Measurements from ENCODE around the gene ASCC1.

The ASCC1 gene, protein sequence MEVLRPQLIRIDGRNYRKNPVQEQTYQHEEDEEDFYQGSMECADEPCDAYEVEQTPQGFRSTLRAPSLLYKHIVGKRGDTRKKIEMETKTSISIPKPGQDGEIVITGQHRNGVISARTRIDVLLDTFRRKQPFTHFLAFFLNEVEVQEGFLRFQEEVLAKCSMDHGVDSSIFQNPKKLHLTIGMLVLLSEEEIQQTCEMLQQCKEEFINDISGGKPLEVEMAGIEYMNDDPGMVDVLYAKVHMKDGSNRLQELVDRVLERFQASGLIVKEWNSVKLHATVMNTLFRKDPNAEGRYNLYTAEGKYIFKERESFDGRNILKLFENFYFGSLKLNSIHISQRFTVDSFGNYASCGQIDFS

DNA sequence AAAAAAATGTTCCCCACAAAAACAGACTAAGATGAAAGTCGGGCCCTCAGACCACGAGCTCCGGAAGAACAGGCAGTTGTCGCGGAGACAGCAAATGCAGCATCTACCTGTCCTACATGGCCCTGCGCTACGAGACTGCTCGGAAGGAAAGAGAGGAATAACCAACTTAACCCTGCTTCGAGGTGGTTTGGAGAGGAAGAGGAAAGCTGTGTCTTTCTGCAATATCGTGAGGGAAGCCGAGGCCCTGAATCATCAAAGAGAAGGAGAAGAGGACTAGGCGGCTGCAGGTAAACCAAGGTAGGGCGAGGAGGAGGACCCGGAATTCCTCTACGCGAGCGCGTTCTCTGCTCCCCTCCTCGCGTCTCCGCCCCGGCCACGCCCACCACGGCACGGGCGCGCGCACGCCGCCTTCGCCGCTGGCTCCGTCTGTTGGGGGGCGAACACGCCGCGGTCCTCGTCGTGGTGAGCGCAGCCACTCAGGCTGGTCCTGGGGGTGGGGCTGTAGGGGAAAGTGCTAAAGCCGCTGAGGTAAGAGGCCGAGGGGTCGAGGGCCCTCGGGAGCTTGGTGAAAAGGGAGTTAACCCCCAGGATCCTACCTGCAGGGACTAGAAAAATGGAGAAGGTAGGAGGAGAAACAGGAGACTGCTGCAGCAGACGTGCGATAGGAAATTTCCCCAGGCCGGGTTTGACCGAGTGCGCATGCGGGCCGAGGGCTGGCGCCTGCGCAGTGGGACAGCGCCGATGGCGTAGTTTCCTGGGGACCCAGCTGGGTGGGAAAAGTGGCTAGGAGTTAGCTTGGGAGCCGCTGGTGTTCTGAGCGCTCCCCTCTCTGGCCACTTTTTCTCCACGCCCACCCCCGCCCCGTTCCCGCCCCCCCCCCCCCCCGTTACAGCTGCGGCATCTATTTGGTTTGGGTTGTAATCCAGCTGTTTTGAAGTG is at the start of gene ASCC1, which contains the start of gene ANAPC16:
TSS of gene ASCC1 (minus strand) at position 666 of the 939 bp plus-strand sequence. CDS start 2,978 bp downstream, outside the sequence.
TSS of gene ANAPC16 (plus strand) at position 402 of the 939 bp plus-strand sequence. CDS start 7,903 bp downstream, outside the sequence.
- Histone ChIP-seq H3K36me3 (ENCODE audit: control insufficient read depth, insufficient read depth, low read length) (no peaks in the 10 kb centered on the region), H3K4me1 (ENCODE audit: control insufficient read depth, insufficient read depth, low read length) (peaks cover 33% of the 10 kb centered on the region), H3K9ac (ENCODE audit: low read length) (peak within 1 kb of the TSS; percentile 75), H3K9me3 (ENCODE audit: control insufficient read depth, low read length) (no peaks in the 10 kb centered on the region), H3K4me3 (ENCODE audit: low read length) (peak within 1 kb of the TSS; percentile 47), H3K27me3 (ENCODE audit: control insufficient read depth, insufficient read depth, low read length) (no peaks in the 10 kb centered on the region)

DNA sequence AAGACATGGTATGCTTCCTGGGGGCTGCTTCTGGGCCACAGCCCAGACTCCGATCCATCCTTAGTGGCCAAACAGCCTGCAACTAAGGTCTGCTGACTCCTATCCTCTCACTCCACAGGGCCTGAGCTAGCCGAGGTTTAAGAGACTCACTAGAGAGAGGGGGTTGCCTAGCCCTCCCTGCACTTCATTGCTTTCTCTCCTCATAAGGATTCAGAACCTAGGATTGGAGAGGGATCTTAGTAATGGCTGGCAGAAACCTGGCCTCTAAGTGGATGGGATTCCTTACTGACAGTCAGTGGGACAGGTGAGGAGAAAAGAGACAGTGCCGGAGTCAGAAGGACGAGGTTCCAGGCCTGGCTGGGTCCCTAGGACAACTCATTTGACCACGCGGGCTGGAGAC is 49.4 kb upstream of the ASCC1 start:
- Histone ChIP-seq H3K27me3 (ENCODE audit: control insufficient read depth, insufficient read depth, low read length) (no peaks in the 10 kb centered on the region), H3K4me3 (ENCODE audit: low read length) (no peak overlapping the region), H3K36me3 (ENCODE audit: control insufficient read depth, insufficient read depth, low read length) (no peaks in the 10 kb centered on the region), H3K9me3 (ENCODE audit: control insufficient read depth, low read length) (no peaks in the 10 kb centered on the region), H3K9ac (ENCODE audit: low read length) (no peak overlapping the region), H3K4me1 (ENCODE audit: control insufficient read depth, insufficient read depth, low read length) (peaks cover 25% of the 10 kb centered on the region)

DNA sequence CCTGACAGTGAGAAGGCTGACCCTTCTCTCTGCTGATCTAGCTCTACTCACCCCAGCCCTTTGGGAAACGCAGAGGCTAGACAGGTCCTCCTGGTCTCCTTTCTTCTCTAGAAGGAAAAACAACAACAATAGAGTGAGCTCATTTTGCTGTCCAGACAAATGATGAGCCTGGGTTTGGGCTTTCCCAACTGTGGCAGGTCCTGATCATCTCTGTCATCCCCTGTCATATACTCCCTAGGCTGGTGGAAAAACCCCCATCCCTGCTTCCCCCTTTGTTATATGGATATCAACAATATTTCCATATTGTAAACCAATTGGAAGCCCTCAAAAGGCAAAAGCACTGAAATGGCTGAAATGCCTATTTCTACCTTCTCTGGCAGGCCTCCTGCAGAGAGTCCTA is 48.5 kb upstream of the ASCC1 start:
- no peak overlapping the region for H3K9ac ChIP-seq (ENCODE audit: low read length)
- peaks cover 34% of the 10 kb centered on the region for H3K4me1 ChIP-seq (ENCODE audit: control insufficient read depth, insufficient read depth, low read length)
- H3K4me3 ChIP-seq (ENCODE audit: low read length) = no peak overlapping the region
- no peaks in the 10 kb centered on the region for H3K27me3 ChIP-seq (ENCODE audit: control insufficient read depth, insufficient read depth, low read length)
- no peaks in the 10 kb centered on the region for H3K9me3 ChIP-seq (ENCODE audit: control insufficient read depth, low read length)
- H3K36me3 ChIP-seq (ENCODE audit: control insufficient read depth, insufficient read depth, low read length) = no peaks in the 10 kb centered on the region

DNA sequence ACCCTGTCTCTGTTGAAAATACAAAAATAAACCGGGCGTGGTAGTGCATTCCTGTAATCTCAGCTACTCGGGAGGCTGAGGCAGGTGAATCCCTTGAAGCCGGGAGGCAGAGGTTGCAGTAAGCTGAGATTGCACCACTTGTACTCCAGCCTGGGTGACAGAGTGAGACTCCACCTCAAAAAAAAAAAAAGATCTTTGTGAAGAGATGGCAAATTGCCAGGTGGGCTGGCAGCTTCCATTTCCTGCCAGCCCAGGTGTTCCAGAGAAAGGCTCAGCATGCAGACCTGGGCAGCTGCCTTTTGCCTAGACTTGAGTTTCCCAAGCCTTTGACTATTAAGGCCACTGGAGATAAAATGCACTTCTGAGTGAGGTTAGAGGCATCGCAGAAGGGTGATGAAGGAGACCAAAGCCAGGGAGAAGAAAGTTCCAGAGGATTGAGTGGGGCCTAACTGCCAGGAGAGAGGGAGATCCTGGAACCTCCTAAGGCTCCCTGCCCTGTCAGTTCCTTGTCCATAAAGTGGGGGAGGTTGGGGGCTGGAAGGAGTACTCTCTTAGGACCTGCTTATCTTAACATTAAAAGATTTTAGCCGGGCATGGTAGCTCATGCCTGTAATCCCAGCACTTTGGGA is 47.7 kb upstream of the ASCC1 start:
- no peaks in the 10 kb centered on the region for H3K27me3 ChIP-seq (ENCODE audit: control insufficient read depth, insufficient read depth, low read length)
- peaks cover 36% of the 10 kb centered on the region for H3K4me1 ChIP-seq (ENCODE audit: control insufficient read depth, insufficient read depth, low read length)
- no peaks in the 10 kb centered on the region for H3K9me3 ChIP-seq (ENCODE audit: control insufficient read depth, low read length)
- peak overlapping the region; percentile 23 for H3K9ac ChIP-seq (ENCODE audit: low read length)
- H3K36me3 ChIP-seq (ENCODE audit: control insufficient read depth, insufficient read depth, low read length) = no peaks in the 10 kb centered on the region
- H3K4me3 ChIP-seq (ENCODE audit: low read length) = no peak overlapping the region

DNA sequence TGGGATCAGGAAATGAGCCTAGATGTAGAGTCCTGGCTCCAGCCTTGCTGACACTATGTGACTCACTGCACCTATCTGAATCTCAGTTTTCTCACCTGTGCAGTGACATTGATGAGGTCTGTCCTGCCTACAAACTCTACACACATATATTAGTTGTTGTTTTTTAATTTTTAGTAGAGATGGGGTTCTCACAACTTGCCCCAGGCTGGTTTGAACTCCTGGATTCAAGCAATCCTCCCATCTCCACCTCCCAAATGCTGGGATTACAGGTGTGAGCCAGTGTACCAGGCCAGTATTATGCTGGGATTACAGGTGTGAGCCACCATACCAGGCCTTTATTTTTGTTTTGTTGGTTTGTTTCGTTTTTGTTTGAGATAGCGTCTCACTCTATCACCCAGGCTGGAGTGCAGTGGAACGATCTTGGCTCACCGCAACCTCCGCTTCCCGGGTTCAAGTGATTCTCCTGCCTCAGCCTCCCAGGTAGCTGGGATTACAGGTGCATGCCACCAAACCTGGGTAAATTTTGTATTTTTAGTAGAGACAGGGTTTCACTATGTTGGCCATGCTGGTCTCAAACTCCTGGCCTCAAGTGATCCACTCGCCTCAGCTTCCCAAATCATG is 45.8 kb upstream of the ASCC1 start:
- Histone ChIP-seq H3K4me3 (ENCODE audit: low read length) (peak overlapping the region; percentile 73), H3K4me1 (ENCODE audit: control insufficient read depth, insufficient read depth, low read length) (peaks cover 42% of the 10 kb centered on the region), H3K9ac (ENCODE audit: low read length) (peak overlapping the region; percentile 93), H3K27me3 (ENCODE audit: control insufficient read depth, insufficient read depth, low read length) (no peaks in the 10 kb centered on the region), H3K9me3 (ENCODE audit: control insufficient read depth, low read length) (no peaks in the 10 kb centered on the region), H3K36me3 (ENCODE audit: control insufficient read depth, insufficient read depth, low read length) (no peaks in the 10 kb centered on the region)

DNA sequence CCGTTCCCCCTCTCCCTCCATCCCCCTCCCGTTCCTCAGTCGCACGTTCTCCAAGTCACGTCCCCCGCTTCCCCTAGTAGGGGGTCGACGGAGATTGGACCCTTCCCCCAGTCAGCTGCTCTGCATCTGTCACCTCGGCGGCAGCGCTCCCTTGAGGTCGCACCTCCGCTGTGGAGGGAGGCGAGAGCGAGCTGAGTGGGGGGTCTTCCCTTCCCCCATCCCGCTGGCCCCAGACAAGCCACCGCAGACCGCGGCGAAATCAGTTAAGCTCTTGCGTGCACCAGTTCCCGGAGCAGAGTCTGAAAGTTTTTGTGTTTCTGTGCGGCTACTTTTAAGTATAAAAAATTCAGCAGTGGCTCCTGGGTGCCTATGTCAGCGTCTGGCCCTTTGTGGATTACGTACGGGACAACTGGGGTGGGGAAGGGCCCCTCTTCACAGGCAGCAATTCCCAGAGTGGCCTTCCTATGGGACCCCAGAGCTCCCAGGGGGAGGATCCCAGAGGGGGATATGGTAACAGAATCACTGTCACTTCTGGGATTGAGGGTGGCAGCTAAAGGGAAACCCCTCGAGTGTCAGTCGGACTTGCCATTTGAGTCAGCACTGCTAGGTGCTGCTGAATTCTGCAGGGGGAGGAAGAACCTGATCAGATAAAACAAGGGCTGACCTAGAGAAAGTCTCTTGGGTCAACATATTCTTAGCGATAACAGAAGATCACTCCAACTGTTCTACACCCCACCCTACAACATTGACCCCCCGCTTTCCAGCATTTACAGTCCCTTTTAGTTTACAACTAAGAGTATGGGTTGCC is 45.1 kb upstream of the ASCC1 start:
- H3K4me1 ChIP-seq (ENCODE audit: control insufficient read depth, insufficient read depth, low read length) = peaks cover 42% of the 10 kb centered on the region
- no peaks in the 10 kb centered on the region for H3K27me3 ChIP-seq (ENCODE audit: control insufficient read depth, insufficient read depth, low read length)
- H3K9me3 ChIP-seq (ENCODE audit: control insufficient read depth, low read length) = no peaks in the 10 kb centered on the region
- peak overlapping the region; percentile 93 for H3K9ac ChIP-seq (ENCODE audit: low read length)
- peak overlapping the region; percentile 73 for H3K4me3 ChIP-seq (ENCODE audit: low read length)
- no peaks in the 10 kb centered on the region for H3K36me3 ChIP-seq (ENCODE audit: control insufficient read depth, insufficient read depth, low read length)

DNA sequence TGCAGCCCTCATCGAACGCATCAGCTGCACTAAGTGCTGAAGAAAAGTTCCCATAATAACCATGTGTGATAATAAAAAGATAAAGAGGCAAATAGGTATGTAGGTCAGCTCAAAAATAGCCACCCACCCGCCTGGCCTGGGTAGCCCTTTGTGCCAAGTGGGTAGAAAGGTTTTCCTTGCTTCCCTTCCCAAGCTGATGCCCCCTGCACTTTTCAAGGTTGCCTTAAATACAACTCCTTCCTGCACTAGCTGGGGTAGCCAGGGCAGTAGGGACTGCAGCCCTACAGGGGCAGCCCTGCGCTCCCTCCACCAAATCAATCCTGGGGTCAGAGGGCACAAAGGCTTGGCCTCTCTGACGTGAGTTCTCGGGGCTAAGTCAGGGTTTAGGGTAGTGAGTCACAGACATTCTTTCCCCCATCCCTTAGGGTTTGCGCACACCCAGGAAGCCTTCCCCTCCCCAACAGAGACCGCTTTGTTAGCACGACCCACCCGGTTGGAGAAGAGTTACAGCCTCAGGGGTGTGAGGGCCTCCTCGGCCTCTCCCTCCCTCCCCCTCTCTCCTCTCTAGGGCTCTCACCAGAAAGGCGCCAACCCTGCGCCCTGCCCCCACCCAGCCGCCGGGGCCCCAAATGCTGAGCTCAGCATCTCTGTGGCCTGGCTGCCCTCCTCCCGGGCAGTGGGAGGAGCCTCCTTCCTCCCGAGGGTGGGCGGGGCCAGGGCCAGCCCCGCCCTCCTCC is 44.3 kb upstream of the ASCC1 start:
- Histone ChIP-seq H3K27me3 (ENCODE audit: control insufficient read depth, insufficient read depth, low read length) (no peaks in the 10 kb centered on the region), H3K4me1 (ENCODE audit: control insufficient read depth, insufficient read depth, low read length) (peaks cover 43% of the 10 kb centered on the region), H3K4me3 (ENCODE audit: low read length) (peak overlapping the region; percentile 73), H3K9me3 (ENCODE audit: control insufficient read depth, low read length) (no peaks in the 10 kb centered on the region), H3K9ac (ENCODE audit: low read length) (peak overlapping the region; percentile 93), H3K36me3 (ENCODE audit: control insufficient read depth, insufficient read depth, low read length) (no peaks in the 10 kb centered on the region)

DNA sequence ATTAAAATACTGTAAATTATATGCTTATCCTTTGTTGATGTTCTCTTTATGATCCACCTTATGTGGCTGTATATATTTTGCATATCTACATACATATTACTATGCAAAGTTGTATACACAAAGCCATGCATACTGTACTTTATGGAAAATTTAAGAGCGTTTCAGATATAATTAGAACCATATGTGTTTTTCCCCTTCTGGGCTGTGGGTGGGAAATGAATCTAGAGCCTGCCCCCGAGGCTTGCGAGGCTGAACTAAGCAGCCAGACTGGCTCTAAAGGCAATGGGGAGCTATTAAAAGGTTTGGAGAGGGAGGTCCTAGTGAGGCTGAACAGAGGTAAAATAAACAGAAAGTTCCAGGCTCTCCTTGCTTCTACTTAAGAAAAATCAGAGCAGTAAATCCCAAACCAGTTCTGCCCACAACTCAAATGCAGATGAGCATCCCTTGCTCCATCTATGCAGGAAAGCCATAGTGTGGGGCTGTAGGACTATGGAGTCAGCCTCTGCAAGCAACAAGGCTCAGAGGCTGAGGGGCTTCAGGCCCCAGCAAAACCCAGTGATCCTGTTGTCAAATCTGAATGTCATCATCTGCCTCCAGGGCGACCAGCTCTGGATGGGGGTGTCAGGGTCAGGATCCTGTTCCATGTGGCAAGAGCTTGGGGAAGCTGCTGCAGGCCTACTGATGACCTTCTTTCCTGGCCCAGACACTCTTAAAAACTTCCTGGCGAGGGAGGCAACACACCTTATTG is 43.6 kb upstream of the ASCC1 start:
- Histone ChIP-seq H3K9ac (ENCODE audit: low read length) (peak overlapping the region; percentile 93), H3K4me3 (ENCODE audit: low read length) (no peak overlapping the region), H3K4me1 (ENCODE audit: control insufficient read depth, insufficient read depth, low read length) (peaks cover 51% of the 10 kb centered on the region)

DNA sequence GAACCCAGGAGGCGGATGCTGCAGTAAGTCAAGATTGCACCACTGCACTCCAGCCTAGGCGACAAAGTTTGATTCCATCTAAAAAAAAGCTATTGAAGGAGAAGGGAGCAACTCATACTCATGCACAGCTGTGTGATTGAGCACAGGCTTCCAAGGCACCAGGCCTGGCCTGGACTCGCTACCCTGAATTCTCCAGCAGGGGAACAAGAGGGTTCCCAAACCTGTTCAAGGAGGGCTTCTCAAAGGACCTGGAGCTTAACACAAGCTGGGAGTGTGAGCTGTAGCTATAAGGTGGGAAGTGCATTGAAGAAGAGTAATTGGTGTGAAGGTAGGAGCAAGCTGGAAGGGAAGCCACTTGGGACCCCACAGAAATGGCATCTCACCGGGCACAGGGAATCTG is 42.5 kb upstream of the ASCC1 start:
- Histone ChIP-seq H3K9ac (ENCODE audit: low read length) (no peak overlapping the region), H3K4me3 (ENCODE audit: low read length) (no peak overlapping the region), H3K9me3 (ENCODE audit: control insufficient read depth, low read length) (no peaks in the 10 kb centered on the region), H3K27me3 (ENCODE audit: control insufficient read depth, insufficient read depth, low read length) (no peaks in the 10 kb centered on the region), H3K4me1 (ENCODE audit: control insufficient read depth, insufficient read depth, low read length) (peaks cover 56% of the 10 kb centered on the region), H3K36me3 (ENCODE audit: control insufficient read depth, insufficient read depth, low read length) (no peaks in the 10 kb centered on the region)

More for the DNA sequence above, 43.6 kb upstream of the ASCC1 start:
- Histone ChIP-seq H3K27me3 (ENCODE audit: control insufficient read depth, insufficient read depth, low read length) (no peaks in the 10 kb centered on the region), H3K36me3 (ENCODE audit: control insufficient read depth, insufficient read depth, low read length) (no peaks in the 10 kb centered on the region), H3K9me3 (ENCODE audit: control insufficient read depth, low read length) (no peaks in the 10 kb centered on the region)
